K562 (cell line): Measurements from ENCODE around the gene RPL29. TPM values are rescaled to one million over a fixed set of nuclear protein-coding genes. Genes with fewer than 3 reads are reported as not detected.

Experiments
- ARHGAP35 ChIP-seq: fragments of 450-650 bp; IDR thresholded peaks from 2 replicates; pipeline ENCODE4 v1.6.1; 2018; ENCODE audit not compliant: partially characterized antibody
- BHLHE40 ChIP-seq: IDR thresholded peaks from 2 replicates; pipeline ENCODE4 v1.6.1; 2011; ENCODE audit warnings: low read length, improper control_type of control experiment
- HNRNPLL ChIP-seq: fragments of 200-400 bp; formaldehyde crosslinking; IDR thresholded peaks from 2 replicates; pipeline ENCODE4 v1.6.1; 2017; ENCODE audit warnings: low read length, low read depth, mild to moderate bottlenecking; ENCODE audit not compliant: poor library complexity, severe bottlenecking
- MEIS2 ChIP-seq: fragments of 450-650 bp; IDR thresholded peaks from 2 replicates; pipeline ENCODE4 v1.6.1; 2014; ENCODE audit warnings: mild to moderate bottlenecking; ENCODE audit not compliant: partially characterized antibody
- ZNF77 ChIP-seq: fragments of 250-450 bp; sonication (Bioruptor Pico); IDR thresholded peaks from 2 replicates; pipeline ENCODE4 v1.5.0; 2020
- ZSCAN32 ChIP-seq: fragments of 450-650 bp; formaldehyde crosslinking; IDR thresholded peaks from 2 replicates; pipeline ENCODE4 v1.4.0; 2020; ENCODE audit warnings: mild to moderate bottlenecking, moderate library complexity
- polyA plus RNA-seq, 8 experiments: library from polyadenylated mRNA; depleted of rRNA in 4 of 8; stranded (reverse) in 5 of 8; unstranded in 3 of 8; fragments of >200 nt; fragmentation: Nextera tagmentation in 2 of 8; fragmentation: Illumina TruSeq in 1 of 8; extraction: Ambion mirVana in 2 of 8; extraction: Trizol in 1 of 8; gene quantifications; 2 replicates each; pipeline versions ENCODE4 v1.2.1 to v1.2.3, GENCODE V29; 2011 to 2014; ENCODE audit warnings: inconsistent platforms in 1 of 8, missing spikeins in 1 of 8
- total RNA-seq, 7 experiments: library from RNA; depleted of rRNA in 6 of 7; stranded (reverse); fragments of >200 nt in 6 of 7; fragmentation: Illumina TruSeq in 2 of 7; extraction: Trizol in 2 of 7; gene quantifications; 2 replicates each; pipeline versions ENCODE4 v1.2.1 to v1.2.3, GENCODE V29; 2011 to 2021; ENCODE audit warnings: low replicate concordance in 1 of 7
- TF ChIP-seq, protein P1 (sequence below): sonication (generic); formaldehyde crosslinking; IDR thresholded peaks from 2 replicates; pipeline ENCODE4 v1.8.0; 2023; ENCODE audit warnings: missing genetic modification reagents, mild to moderate bottlenecking, borderline replicate concordance
- TF ChIP-seq, protein P2 (sequence below), 2 experiments: fragments of 150-350 bp in 1 of 2; IDR thresholded peaks; 2 replicates each; pipeline ENCODE4 v1.6.1; 2012 to 2016; ENCODE audit warnings: low read depth in 2 of 2, low read length in 2 of 2, mild to moderate bottlenecking in 1 of 2, moderate library complexity in 1 of 2

RPL29 gene
- total and polyA plus RNA-seq, 9 of the 15 experiments (the other 6 are each of a cell fraction or from before 2014, with no cell fraction given), result 568 to 1,475 (median 1,104) TPM

DNA sequence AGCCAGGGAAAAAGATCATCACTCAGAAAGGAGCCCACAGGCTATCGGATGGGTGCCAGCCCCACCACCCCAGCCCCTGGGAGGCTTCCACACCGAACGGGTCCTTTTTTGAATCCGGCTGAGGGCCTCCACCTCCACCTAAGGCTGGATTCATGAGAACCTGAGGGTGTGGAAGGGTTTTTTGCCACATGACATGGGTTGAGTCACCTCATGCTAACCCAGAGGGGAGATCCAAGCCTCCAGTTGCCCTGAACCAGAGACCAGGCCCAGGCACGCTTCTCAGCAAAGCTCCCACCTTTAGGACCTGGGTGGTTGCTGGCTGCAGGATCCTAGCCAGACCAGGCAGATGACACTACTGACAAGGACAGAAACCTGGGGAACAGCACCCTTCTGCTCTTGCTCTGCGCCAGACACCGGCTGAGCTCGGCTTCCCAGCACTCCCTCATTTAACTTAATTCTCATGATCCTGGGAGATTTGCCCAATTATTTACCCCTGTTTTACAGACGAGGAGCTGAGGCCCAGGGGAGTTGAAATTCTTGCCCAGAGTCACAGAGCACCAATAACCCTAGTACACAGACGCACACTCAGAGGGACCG is 35.1 kb upstream of the RPL29 start (continued):
- TF ChIP-seq, protein P1, sequence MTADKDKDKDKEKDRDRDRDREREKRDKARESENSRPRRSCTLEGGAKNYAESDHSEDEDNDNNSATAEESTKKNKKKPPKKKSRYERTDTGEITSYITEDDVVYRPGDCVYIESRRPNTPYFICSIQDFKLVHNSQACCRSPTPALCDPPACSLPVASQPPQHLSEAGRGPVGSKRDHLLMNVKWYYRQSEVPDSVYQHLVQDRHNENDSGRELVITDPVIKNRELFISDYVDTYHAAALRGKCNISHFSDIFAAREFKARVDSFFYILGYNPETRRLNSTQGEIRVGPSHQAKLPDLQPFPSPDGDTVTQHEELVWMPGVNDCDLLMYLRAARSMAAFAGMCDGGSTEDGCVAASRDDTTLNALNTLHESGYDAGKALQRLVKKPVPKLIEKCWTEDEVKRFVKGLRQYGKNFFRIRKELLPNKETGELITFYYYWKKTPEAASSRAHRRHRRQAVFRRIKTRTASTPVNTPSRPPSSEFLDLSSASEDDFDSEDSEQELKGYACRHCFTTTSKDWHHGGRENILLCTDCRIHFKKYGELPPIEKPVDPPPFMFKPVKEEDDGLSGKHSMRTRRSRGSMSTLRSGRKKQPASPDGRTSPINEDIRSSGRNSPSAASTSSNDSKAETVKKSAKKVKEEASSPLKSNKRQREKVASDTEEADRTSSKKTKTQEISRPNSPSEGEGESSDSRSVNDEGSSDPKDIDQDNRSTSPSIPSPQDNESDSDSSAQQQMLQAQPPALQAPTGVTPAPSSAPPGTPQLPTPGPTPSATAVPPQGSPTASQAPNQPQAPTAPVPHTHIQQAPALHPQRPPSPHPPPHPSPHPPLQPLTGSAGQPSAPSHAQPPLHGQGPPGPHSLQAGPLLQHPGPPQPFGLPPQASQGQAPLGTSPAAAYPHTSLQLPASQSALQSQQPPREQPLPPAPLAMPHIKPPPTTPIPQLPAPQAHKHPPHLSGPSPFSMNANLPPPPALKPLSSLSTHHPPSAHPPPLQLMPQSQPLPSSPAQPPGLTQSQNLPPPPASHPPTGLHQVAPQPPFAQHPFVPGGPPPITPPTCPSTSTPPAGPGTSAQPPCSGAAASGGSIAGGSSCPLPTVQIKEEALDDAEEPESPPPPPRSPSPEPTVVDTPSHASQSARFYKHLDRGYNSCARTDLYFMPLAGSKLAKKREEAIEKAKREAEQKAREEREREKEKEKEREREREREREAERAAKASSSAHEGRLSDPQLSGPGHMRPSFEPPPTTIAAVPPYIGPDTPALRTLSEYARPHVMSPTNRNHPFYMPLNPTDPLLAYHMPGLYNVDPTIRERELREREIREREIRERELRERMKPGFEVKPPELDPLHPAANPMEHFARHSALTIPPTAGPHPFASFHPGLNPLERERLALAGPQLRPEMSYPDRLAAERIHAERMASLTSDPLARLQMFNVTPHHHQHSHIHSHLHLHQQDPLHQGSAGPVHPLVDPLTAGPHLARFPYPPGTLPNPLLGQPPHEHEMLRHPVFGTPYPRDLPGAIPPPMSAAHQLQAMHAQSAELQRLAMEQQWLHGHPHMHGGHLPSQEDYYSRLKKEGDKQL (CRISPR knock-in tag), result no peak
- no peak for TF ChIP-seq HNRNPLL
- TF ChIP-seq, protein P2, sequence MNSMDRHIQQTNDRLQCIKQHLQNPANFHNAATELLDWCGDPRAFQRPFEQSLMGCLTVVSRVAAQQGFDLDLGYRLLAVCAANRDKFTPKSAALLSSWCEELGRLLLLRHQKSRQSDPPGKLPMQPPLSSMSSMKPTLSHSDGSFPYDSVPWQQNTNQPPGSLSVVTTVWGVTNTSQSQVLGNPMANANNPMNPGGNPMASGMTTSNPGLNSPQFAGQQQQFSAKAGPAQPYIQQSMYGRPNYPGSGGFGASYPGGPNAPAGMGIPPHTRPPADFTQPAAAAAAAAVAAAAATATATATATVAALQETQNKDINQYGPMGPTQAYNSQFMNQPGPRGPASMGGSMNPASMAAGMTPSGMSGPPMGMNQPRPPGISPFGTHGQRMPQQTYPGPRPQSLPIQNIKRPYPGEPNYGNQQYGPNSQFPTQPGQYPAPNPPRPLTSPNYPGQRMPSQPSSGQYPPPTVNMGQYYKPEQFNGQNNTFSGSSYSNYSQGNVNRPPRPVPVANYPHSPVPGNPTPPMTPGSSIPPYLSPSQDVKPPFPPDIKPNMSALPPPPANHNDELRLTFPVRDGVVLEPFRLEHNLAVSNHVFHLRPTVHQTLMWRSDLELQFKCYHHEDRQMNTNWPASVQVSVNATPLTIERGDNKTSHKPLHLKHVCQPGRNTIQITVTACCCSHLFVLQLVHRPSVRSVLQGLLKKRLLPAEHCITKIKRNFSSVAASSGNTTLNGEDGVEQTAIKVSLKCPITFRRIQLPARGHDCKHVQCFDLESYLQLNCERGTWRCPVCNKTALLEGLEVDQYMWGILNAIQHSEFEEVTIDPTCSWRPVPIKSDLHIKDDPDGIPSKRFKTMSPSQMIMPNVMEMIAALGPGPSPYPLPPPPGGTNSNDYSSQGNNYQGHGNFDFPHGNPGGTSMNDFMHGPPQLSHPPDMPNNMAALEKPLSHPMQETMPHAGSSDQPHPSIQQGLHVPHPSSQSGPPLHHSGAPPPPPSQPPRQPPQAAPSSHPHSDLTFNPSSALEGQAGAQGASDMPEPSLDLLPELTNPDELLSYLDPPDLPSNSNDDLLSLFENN (IDR thresholded peaks at IDR 0.05; ENCODE audit: low read depth in 2 of 2, low read length in 2 of 2), result no peak
- no peak for TF ChIP-seq ZSCAN32 (CRISPR knock-in tag)
- no peak for TF ChIP-seq MEIS2
- TF ChIP-seq BHLHE40, result no peak
- TF ChIP-seq ARHGAP35, result no peak
- TF ChIP-seq ZNF77, result no peak
